Transverse colon (tissue), 4 donors: ENCODE results near the gene DOCK1. TPM values are rescaled to one million over a fixed set of nuclear protein-coding genes. Genes with fewer than 3 reads are reported as not detected.

Experiments
- DNase-seq: peaks from one replicate; pipeline ENCODE4 v3.0.0-alpha.2; 2019
- H3K27ac ChIP-seq, 4 donors: fragments of 200-600 bp; sonication (generic); 2 replicates each; pipeline ENCODE4 v1.5.1; 2016 to 2018; ENCODE audit warnings: inconsistent platforms in 4 of 4
- H3K27me3 ChIP-seq: fragments of 200-600 bp; sonication (generic); 2 replicates; pipeline ENCODE4 v1.5.1; 2017; ENCODE audit warnings: inconsistent platforms
- H3K36me3 ChIP-seq, 4 donors: fragments of 200-600 bp; sonication (generic); 2 replicates each; pipeline ENCODE4 v1.5.1; 2017 to 2019; ENCODE audit warnings: inconsistent platforms in 4 of 4
- H3K4me1 ChIP-seq, 4 donors: fragments of 200-600 bp; sonication (generic); 2 replicates each; pipeline ENCODE4 v1.5.1; 2017 to 2020; ENCODE audit warnings: inconsistent platforms in 4 of 4
- H3K4me3 ChIP-seq, 4 donors: fragments of 200-600 bp; sonication (generic); 1 replicate in 1 of 4; 2 replicates in 3 of 4; pipeline versions ENCODE4 v1.5.1 to v1.6.1; 2017 to 2019; ENCODE audit warnings: inconsistent platforms in 4 of 4
- H3K9me3 ChIP-seq, 2 donors: fragments of 200-600 bp; sonication (generic); 2 replicates each; pipeline ENCODE4 v1.5.1; 2017 to 2019; ENCODE audit warnings: inconsistent platforms in 2 of 2
- EP300 ChIP-seq: sonication (generic); formaldehyde crosslinking; IDR thresholded peaks from one replicate; pipeline ENCODE4 v1.6.1; 2017; ENCODE audit warnings: antibody characterized with exemption, low read depth
- POLR2A ChIP-seq: fragments of 450-650 bp; IDR thresholded peaks from one replicate; pipeline ENCODE4 v1.6.1; 2016; ENCODE audit warnings: antibody characterized with exemption, mild to moderate bottlenecking, moderate library complexity
- POLR2AphosphoS5 ChIP-seq, 3 donors: sonication (generic); formaldehyde crosslinking; IDR thresholded peaks; one replicate each; pipeline ENCODE4 v1.6.1; 2016; ENCODE audit warnings: antibody characterized with exemption in 3 of 3
- WGBS, 2 donors: methylation state at CpG; one replicate each; pipeline ENCODE4 v1.1.5; 2018; ENCODE audit warnings: low coverage in 1 of 2; 5-methylcytosine and 5-hydroxymethylcytosine counted together
- in situ Hi-C, 4 donors: fragments of 200-750 bp; cut with MboI; loops; one replicate each; pipeline versions ENCODE4 v1.15.0 to v1.15.1; 2017; ENCODE audit warnings: low sequenced_read_pairs in 3 of 4, low pct_ligation_motif_present in 1 of 4, low pct_unique_long_range_greater_than_20kb in 1 of 4
- intact Hi-C: fragments of 100-400 bp; cut with DNase I; formaldehyde crosslinking; loops from one replicate; pipeline ENCODE4 v1.15.1; 2023; ENCODE audit warnings: low total_unique reads
- total RNA-seq, 4 donors: library from RNA; depleted of rRNA; stranded (reverse); fragments of >200 nt; gene quantifications; one replicate each; pipeline ENCODE4 v1.1.0, GENCODE V29; 2016
- TF ChIP-seq, protein P1 (sequence below), 5 experiments: fragments of 200-600 bp in 3 of 5; fragments of 450-650 bp in 2 of 5; sonication (generic) in 3 of 5; IDR thresholded peaks; 1 replicate in 2 of 5; 2 replicates in 3 of 5; pipeline ENCODE4 v1.5.1; 2016 to 2017; ENCODE audit warnings: antibody characterized with exemption in 5 of 5, inconsistent platforms in 3 of 5, mild to moderate bottlenecking in 2 of 5, moderate library complexity in 1 of 5

DOCK1 gene
- total RNA-seq, 4 donors from 2014 or later = 75.1 to 200 (median 92.5) TPM

- no peaks in the 10 kb centered on the region for H3K27me3 ChIP-seq
- no peaks in the 10 kb centered on the region for H3K9me3 ChIP-seq
- WGBS, 2 donors = 83 to 84% methylated on average over 8 of the region's 8 CpGs
- no peak overlapping the region for H3K4me3 ChIP-seq
- H3K4me1 ChIP-seq = no peaks in the 10 kb centered on the region
- H3K27ac ChIP-seq = no peak overlapping the region
- intact Hi-C loops (no loop called here), in situ Hi-C loops (no loop called here)
- TF ChIP-seq EP300 (no peak), POLR2AphosphoS5 (IDR thresholded peaks at IDR 0.05) (no peak), POLR2A (no peak)
- TF ChIP-seq, protein P1, sequence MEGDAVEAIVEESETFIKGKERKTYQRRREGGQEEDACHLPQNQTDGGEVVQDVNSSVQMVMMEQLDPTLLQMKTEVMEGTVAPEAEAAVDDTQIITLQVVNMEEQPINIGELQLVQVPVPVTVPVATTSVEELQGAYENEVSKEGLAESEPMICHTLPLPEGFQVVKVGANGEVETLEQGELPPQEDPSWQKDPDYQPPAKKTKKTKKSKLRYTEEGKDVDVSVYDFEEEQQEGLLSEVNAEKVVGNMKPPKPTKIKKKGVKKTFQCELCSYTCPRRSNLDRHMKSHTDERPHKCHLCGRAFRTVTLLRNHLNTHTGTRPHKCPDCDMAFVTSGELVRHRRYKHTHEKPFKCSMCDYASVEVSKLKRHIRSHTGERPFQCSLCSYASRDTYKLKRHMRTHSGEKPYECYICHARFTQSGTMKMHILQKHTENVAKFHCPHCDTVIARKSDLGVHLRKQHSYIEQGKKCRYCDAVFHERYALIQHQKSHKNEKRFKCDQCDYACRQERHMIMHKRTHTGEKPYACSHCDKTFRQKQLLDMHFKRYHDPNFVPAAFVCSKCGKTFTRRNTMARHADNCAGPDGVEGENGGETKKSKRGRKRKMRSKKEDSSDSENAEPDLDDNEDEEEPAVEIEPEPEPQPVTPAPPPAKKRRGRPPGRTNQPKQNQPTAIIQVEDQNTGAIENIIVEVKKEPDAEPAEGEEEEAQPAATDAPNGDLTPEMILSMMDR (IDR thresholded peaks at IDR 0.05) = no peak
- DNase-seq = no peak
- H3K36me3 ChIP-seq = peaks cover 0 to 7% (median 0%) of the 10 kb centered on the region in 4 donors
Observed at GRCh38 chr10:127453706-127454105, 548.5 kb downstream of the DOCK1 start.

- DNase-seq = no peak
- WGBS, 2 donors = 89 to 96% methylated on average over 5 to 9 of the region's 9 CpGs
- Histone ChIP-seq H3K36me3 (no peaks in the 10 kb centered on the region), H3K27me3 (no peaks in the 10 kb centered on the region), H3K9me3 (peaks cover 0 to 4% of the 10 kb centered on the region in 2 donors), H3K27ac (no peak overlapping the region), H3K4me1 (no peaks in the 10 kb centered on the region), H3K4me3 (no peak overlapping the region)
- in situ Hi-C loops = no loop called here
- intact Hi-C loops = no loop called here
- TF ChIP-seq POLR2AphosphoS5 (IDR thresholded peaks at IDR 0.05) (no peak), EP300 (no peak), POLR2A (no peak)
- TF ChIP-seq, protein P1 (IDR thresholded peaks at IDR 0.05) = no peak
Observed at GRCh38 chr10:127456122-127456521, 550.9 kb downstream of the DOCK1 start.

DNA sequence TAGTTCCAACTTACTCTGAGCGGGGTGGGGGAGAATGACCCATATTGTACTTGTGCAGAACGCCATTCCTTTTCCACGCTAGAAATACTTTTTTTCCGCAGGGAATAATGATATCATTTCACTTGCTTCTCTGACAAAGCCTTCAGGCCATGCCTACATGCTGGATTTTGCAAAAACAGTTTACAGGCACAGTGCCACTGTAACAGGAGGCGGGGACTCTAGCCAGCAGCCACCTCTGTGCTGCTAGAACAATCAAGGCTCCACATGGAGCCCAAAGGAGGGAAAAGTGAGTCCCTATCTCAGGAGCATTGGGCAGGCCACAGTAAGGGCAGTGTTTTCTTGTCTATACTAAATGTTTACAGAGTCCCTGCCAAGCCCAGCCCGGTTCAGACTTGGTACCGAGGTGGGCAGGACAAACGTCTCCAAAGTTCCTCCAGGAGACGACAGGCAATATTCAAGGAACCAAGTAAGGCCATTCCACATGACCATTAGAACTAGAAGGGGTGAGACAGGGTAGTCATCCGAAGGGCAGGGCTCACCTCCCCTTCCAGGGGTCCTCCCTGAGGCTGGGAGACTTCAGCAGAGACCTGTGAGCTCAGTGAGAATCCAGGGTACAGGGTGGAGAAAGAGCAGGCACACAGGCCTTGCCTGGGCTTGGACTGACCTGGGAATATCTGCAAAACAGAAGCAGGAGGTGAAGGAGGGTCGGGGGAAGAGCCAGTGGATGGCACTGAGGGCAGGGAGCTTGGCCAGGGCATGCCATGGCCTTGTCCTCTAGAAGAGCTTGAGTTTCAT, 553.0 kb downstream of the DOCK1 start:
- TF ChIP-seq, protein P1 (IDR thresholded peaks at IDR 0.05) = no peak
- no peak for TF ChIP-seq POLR2AphosphoS5 (IDR thresholded peaks at IDR 0.05)
- Histone ChIP-seq H3K27ac (no peak overlapping the region), H3K36me3 (no peaks in the 10 kb centered on the region), H3K4me1 (no peaks in the 10 kb centered on the region), H3K9me3 (peaks cover 0 to 4% of the 10 kb centered on the region in 2 donors), H3K27me3 (no peaks in the 10 kb centered on the region), H3K4me3 (no peak overlapping the region)
- DNase-seq = no peak
- WGBS, 2 donors = 81 to 97% methylated on average over 4 to 11 of the region's 11 CpGs
- in situ Hi-C loops (no loop called here), intact Hi-C loops (no loop called here)

DNA sequence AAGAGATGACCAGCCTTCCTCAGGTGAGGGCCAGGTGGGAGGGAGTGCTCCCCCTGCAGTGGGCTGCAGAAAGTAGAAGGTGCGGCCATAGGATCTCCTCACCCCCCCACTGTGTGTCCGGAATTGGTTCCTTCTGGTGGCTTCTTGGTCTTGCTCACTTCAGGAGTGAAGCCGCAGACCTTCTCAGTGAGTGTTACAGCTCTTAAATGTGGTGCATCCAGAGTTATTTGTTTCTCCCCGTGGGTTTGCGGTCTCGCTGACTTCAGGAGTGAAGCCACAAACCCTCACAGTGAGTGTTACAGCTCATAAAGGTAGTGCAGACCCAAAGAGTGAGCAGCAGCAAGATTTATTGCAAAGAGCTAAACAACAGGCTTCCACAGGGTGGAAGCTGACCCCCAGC, 553.6 kb downstream of the DOCK1 start:
- Histone ChIP-seq H3K27ac (no peak overlapping the region), H3K4me1 (no peaks in the 10 kb centered on the region), H3K4me3 (no peak overlapping the region), H3K9me3 (peaks cover 0 to 4% of the 10 kb centered on the region in 2 donors), H3K36me3 (no peaks in the 10 kb centered on the region), H3K27me3 (no peaks in the 10 kb centered on the region)
- WGBS, 2 donors = 93% methylated on average over 6 of the region's 6 CpGs; no CpG with 5 or more reads in 1 of the 2 donors
- in situ Hi-C loops (no loop called here), intact Hi-C loops (no loop called here)
- TF ChIP-seq, protein P1 (IDR thresholded peaks at IDR 0.05) = no peak
- TF ChIP-seq EP300 = no peak
- no peak for TF ChIP-seq POLR2A
- no peak for TF ChIP-seq POLR2AphosphoS5 (IDR thresholded peaks at IDR 0.05)
- DNase-seq = no peak
